HEK293 (cell line): Measurements from ENCODE around the gene TC2N.

Experiments
- CTCF ChIA-PET: fragments of 350-600 bp; formaldehyde crosslinking; extraction: SDS; loops from one replicate; lab custom pipeline; 2021; ENCODE audit warnings: antibody characterized with exemption; lab: Yijun Ruan, JAX
- POLR2A ChIA-PET: fragments of 300-600 bp; formaldehyde crosslinking; extraction: SDS; loops from one replicate; lab custom pipeline; 2020; ENCODE audit warnings: antibody characterized with exemption, inconsistent platforms; lab: Yijun Ruan, JAX
- H3K27ac ChIP-seq: fragments of 200-500 bp; sonication (Bioruptor generic); 2 replicates; pipeline ENCODE4 v1.5.1; 2014; ENCODE audit warnings: low read depth, low read length, control low read depth, inconsistent platforms; ENCODE audit errors: extremely low read depth
- H3K36me3 ChIP-seq, 2 experiments: fragments of 200-500 bp in 1 of 2; sonication (Bioruptor generic) in 1 of 2; 1 replicate in 1 of 2; 2 replicates in 1 of 2; pipeline ENCODE4 v1.5.1; 2014 to 2017; ENCODE audit warnings: inconsistent platforms in 2 of 2, low read length in 2 of 2; ENCODE audit not compliant: control insufficient read depth in 2 of 2, insufficient read depth in 1 of 2
- H3K4me1 ChIP-seq: fragments of 200-500 bp; sonication (Bioruptor generic); 2 replicates; pipeline ENCODE4 v1.5.1; 2014; ENCODE audit warnings: mild to moderate bottlenecking, low read length, inconsistent platforms; ENCODE audit not compliant: control insufficient read depth, insufficient read depth
- H3K4me3 ChIP-seq: 2 replicates; pipeline ENCODE4 v1.5.1; 2011; ENCODE audit warnings: low read depth, mild to moderate bottlenecking, control low read depth, low read length, moderate library complexity
- H3K9me3 ChIP-seq: fragments of 200-500 bp; sonication (Bioruptor generic); 2 replicates; pipeline ENCODE4 v1.5.1; 2014; ENCODE audit warnings: low read depth, low read length, inconsistent platforms; ENCODE audit not compliant: control insufficient read depth, insufficient read depth
- GLI4 ChIP-seq: fragments of 450-650 bp; formaldehyde crosslinking; IDR thresholded peaks from 2 replicates; pipeline ENCODE4 v1.5.1; 2016; ENCODE audit warnings: missing biosample characterization, missing genetic modification characterization
- IKZF3 ChIP-seq: fragments of 450-650 bp; IDR thresholded peaks from 2 replicates; pipeline ENCODE4 v1.5.0; 2018; ENCODE audit warnings: missing biosample characterization, mild to moderate bottlenecking, missing genetic modification characterization, moderate library complexity
- REPIN1 ChIP-seq: fragments of 450-650 bp; formaldehyde crosslinking; IDR thresholded peaks from 2 replicates; pipeline ENCODE4 v1.5.1; 2017; ENCODE audit warnings: missing biosample characterization, missing genetic modification characterization, low read depth
- SCRT2 ChIP-seq: fragments of 450-650 bp; formaldehyde crosslinking; IDR thresholded peaks from 2 replicates; pipeline ENCODE4 v1.5.1; 2016; ENCODE audit warnings: missing biosample characterization, missing genetic modification characterization
- SP2 ChIP-seq: fragments of 450-650 bp; formaldehyde crosslinking; IDR thresholded peaks from 2 replicates; pipeline ENCODE4 v1.5.1; 2016; ENCODE audit warnings: missing biosample characterization, missing genetic modification characterization
- ZBTB17 ChIP-seq: fragments of 450-650 bp; formaldehyde crosslinking; IDR thresholded peaks from 2 replicates; pipeline ENCODE4 v1.5.1; 2016; ENCODE audit warnings: missing biosample characterization, missing genetic modification characterization
- ZBTB49 ChIP-seq: fragments of 450-650 bp; formaldehyde crosslinking; IDR thresholded peaks from 2 replicates; pipeline ENCODE4 v1.5.1; 2016; ENCODE audit warnings: missing biosample characterization, missing genetic modification characterization, low read depth
- ZBTB8A ChIP-seq: fragments of 450-650 bp; formaldehyde crosslinking; IDR thresholded peaks from 2 replicates; pipeline ENCODE4 v1.5.1; 2016; ENCODE audit warnings: missing biosample characterization, missing genetic modification characterization
- ZFP41 ChIP-seq: fragments of 450-650 bp; formaldehyde crosslinking; IDR thresholded peaks from 2 replicates; pipeline ENCODE4 v1.5.1; 2016; ENCODE audit warnings: missing biosample characterization, missing genetic modification characterization, borderline replicate concordance
- ZNF16 ChIP-seq: fragments of 450-650 bp; formaldehyde crosslinking; IDR thresholded peaks from 2 replicates; pipeline ENCODE4 v1.5.1; 2016; ENCODE audit warnings: low read depth, missing biosample characterization, missing genetic modification characterization
- ZNF202 ChIP-seq: fragments of 450-650 bp; formaldehyde crosslinking; IDR thresholded peaks from 2 replicates; pipeline ENCODE4 v1.5.1; 2016; ENCODE audit warnings: missing biosample characterization, missing genetic modification characterization, borderline replicate concordance
- ZNF26 ChIP-seq: fragments of 450-650 bp; formaldehyde crosslinking; IDR thresholded peaks from 2 replicates; pipeline ENCODE4 v1.5.1; 2016; ENCODE audit warnings: missing biosample characterization, missing genetic modification characterization
- ZNF302 ChIP-seq: fragments of 450-650 bp; formaldehyde crosslinking; IDR thresholded peaks from 2 replicates; pipeline ENCODE4 v1.5.1; 2016; ENCODE audit warnings: missing biosample characterization, missing genetic modification characterization, low read depth
- ZNF335 ChIP-seq: fragments of 450-650 bp; formaldehyde crosslinking; conservative IDR thresholded peaks from 2 replicates; pipeline ENCODE4 v1.5.1; 2016; ENCODE audit warnings: missing biosample characterization, missing genetic modification characterization
- ZNF37A ChIP-seq: fragments of 450-650 bp; IDR thresholded peaks from 2 replicates; pipeline ENCODE4 v1.5.1; 2018; ENCODE audit warnings: missing biosample characterization, missing genetic modification characterization
- ZNF510 ChIP-seq: fragments of 450-650 bp; formaldehyde crosslinking; IDR thresholded peaks from 2 replicates; pipeline ENCODE4 v1.5.1; 2018; ENCODE audit warnings: mild to moderate bottlenecking, missing genetic modification characterization, missing biosample characterization; ENCODE audit not compliant: insufficient replicate concordance
- ZNF544 ChIP-seq: fragments of 450-650 bp; formaldehyde crosslinking; IDR thresholded peaks from 2 replicates; pipeline ENCODE4 v1.5.0; 2017; ENCODE audit warnings: missing biosample characterization, missing genetic modification characterization
- ZNF548 ChIP-seq: fragments of 450-650 bp; formaldehyde crosslinking; IDR thresholded peaks from 2 replicates; pipeline ENCODE4 v1.5.1; 2016; ENCODE audit warnings: missing biosample characterization, missing genetic modification characterization
- ZNF558 ChIP-seq: fragments of 450-650 bp; formaldehyde crosslinking; IDR thresholded peaks from 2 replicates; pipeline ENCODE4 v1.5.1; 2016; ENCODE audit warnings: missing biosample characterization, missing genetic modification characterization
- ZNF561 ChIP-seq: fragments of 450-650 bp; IDR thresholded peaks from 2 replicates; pipeline ENCODE4 v1.5.1; 2018; ENCODE audit warnings: missing biosample characterization, missing genetic modification characterization, borderline replicate concordance
- ZNF571 ChIP-seq: fragments of 450-650 bp; formaldehyde crosslinking; IDR thresholded peaks from 2 replicates; pipeline ENCODE4 v1.5.0; 2017; ENCODE audit warnings: missing biosample characterization, missing genetic modification characterization
- ZNF610 ChIP-seq: fragments of 450-650 bp; formaldehyde crosslinking; IDR thresholded peaks from 2 replicates; pipeline ENCODE4 v1.5.1; 2016; ENCODE audit warnings: missing biosample characterization, missing genetic modification characterization, borderline replicate concordance
- ZNF626 ChIP-seq: fragments of 450-650 bp; sonication (Bioruptor Pico); formaldehyde crosslinking; IDR thresholded peaks from 2 replicates; pipeline ENCODE4 v1.5.1; 2018; ENCODE audit warnings: missing biosample characterization, missing genetic modification characterization, inconsistent platforms
- ZNF664 ChIP-seq: fragments of 450-650 bp; formaldehyde crosslinking; IDR thresholded peaks from 2 replicates; pipeline ENCODE4 v1.5.1; 2016; ENCODE audit warnings: missing biosample characterization, missing genetic modification characterization
- ZNF747 ChIP-seq: fragments of 450-650 bp; formaldehyde crosslinking; IDR thresholded peaks from 2 replicates; pipeline ENCODE4 v1.5.1; 2016; ENCODE audit warnings: missing biosample characterization, missing genetic modification characterization
- ZNF785 ChIP-seq: fragments of 450-650 bp; formaldehyde crosslinking; IDR thresholded peaks from 2 replicates; pipeline ENCODE4 v1.5.1; 2016; ENCODE audit warnings: missing biosample characterization, missing genetic modification characterization
- TF ChIP-seq, protein P1 (sequence below): fragments of 450-650 bp; formaldehyde crosslinking; IDR thresholded peaks from 2 replicates; pipeline ENCODE4 v1.5.1; 2016; ENCODE audit warnings: missing biosample characterization, missing genetic modification characterization

TC2N gene

GRCh38 chr14:91744068-91744480 is 123.3 kb downstream of the TC2N start (continued):
- TF ChIP-seq, protein P1, sequence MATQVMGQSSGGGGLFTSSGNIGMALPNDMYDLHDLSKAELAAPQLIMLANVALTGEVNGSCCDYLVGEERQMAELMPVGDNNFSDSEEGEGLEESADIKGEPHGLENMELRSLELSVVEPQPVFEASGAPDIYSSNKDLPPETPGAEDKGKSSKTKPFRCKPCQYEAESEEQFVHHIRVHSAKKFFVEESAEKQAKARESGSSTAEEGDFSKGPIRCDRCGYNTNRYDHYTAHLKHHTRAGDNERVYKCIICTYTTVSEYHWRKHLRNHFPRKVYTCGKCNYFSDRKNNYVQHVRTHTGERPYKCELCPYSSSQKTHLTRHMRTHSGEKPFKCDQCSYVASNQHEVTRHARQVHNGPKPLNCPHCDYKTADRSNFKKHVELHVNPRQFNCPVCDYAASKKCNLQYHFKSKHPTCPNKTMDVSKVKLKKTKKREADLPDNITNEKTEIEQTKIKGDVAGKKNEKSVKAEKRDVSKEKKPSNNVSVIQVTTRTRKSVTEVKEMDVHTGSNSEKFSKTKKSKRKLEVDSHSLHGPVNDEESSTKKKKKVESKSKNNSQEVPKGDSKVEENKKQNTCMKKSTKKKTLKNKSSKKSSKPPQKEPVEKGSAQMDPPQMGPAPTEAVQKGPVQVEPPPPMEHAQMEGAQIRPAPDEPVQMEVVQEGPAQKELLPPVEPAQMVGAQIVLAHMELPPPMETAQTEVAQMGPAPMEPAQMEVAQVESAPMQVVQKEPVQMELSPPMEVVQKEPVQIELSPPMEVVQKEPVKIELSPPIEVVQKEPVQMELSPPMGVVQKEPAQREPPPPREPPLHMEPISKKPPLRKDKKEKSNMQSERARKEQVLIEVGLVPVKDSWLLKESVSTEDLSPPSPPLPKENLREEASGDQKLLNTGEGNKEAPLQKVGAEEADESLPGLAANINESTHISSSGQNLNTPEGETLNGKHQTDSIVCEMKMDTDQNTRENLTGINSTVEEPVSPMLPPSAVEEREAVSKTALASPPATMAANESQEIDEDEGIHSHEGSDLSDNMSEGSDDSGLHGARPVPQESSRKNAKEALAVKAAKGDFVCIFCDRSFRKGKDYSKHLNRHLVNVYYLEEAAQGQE (tag by site-specific recombination), result no peak

- POLR2A ChIA-PET, result no interaction called here
Observed at GRCh38 chr14:91743305-91743653, 124.1 kb downstream of the TC2N start.

GRCh38 chr14:91742621-91743304 is 124.6 kb downstream of the TC2N start:
- CTCF ChIA-PET, result interaction anchor here (0.7 kb wide), 1 partner anchor 63 kb away, joined by 5 read pairs; no protein-coding TSS in a partner anchor
- Histone ChIP-seq H3K36me3 (no peaks in the 10 kb centered on the region), H3K4me3 (no peak overlapping the region), H3K4me1 (0 out of 2 replicates have a peak, but pooled peaks cover 4% of the 10 kb centered on the region), H3K9me3 (no peaks in the 10 kb centered on the region), H3K27ac (no peak overlapping the region)
- no peak for TF ChIP-seq ZNF202 (tag by site-specific recombination)
- no peak for TF ChIP-seq ZNF561 (tag by site-specific recombination)
- TF ChIP-seq REPIN1 (tag by site-specific recombination), result no peak
- no peak for TF ChIP-seq ZNF747
- no peak for TF ChIP-seq ZNF610 (tag by site-specific recombination)
- TF ChIP-seq ZNF785 (tag by site-specific recombination), result no peak
- TF ChIP-seq GLI4 (tag by site-specific recombination), result no peak
- TF ChIP-seq ZNF558 (tag by site-specific recombination), result no peak
- POLR2A ChIA-PET, result no interaction called here

More at GRCh38 chr14:91743305-91743653, 124.1 kb downstream of the TC2N start:
- H3K9me3 ChIP-seq, result no peaks in the 10 kb centered on the region
- CTCF ChIA-PET, result no interaction called here
- H3K4me1 ChIP-seq, result 0 out of 2 replicates have a peak, but pooled peaks cover 4% of the 10 kb centered on the region
- H3K36me3 ChIP-seq, result no peaks in the 10 kb centered on the region
- TF ChIP-seq ZNF37A (tag by site-specific recombination) (no peak), ZBTB49 (tag by site-specific recombination) (no peak), ZNF335 (tag by site-specific recombination) (no peak), ZFP41 (tag by site-specific recombination) (no peak), ZNF302 (tag by site-specific recombination) (no peak), ZNF626 (no peak), ZNF510 (tag by site-specific recombination) (no peak), ZNF26 (no peak), ZNF16 (no peak), ZNF544 (tag by site-specific recombination) (no peak), ZBTB17 (no peak), ZNF571 (no peak), SCRT2 (tag by site-specific recombination) (no peak), ZNF664 (tag by site-specific recombination) (no peak), IKZF3 (no peak), ZBTB8A (no peak), SP2 (no peak), GLI4 (tag by site-specific recombination) (no peak), ZNF548 (tag by site-specific recombination) (no peak)
- TF ChIP-seq, all 188 proteins: peak for 0
- Histone ChIP-seq H3K4me3 (no peak overlapping the region), H3K27ac (no peak overlapping the region)
